HepG2 (cell line): ENCODE data around the gene EXOC6B. TPM values are rescaled to one million over a fixed set of nuclear protein-coding genes. Genes with fewer than 3 reads are reported as not detected.

ENCODE experiments used
- CBX1 ChIP-seq: IDR thresholded peaks from one replicate; pipeline ENCODE4 v1.6.1; 2016; ENCODE audit warnings: antibody characterized with exemption, low read depth
- CC2D1A ChIP-seq: sonication (generic); formaldehyde crosslinking; IDR thresholded peaks from 2 replicates; pipeline ENCODE4 v1.8.1; 2023; ENCODE audit warnings: mild to moderate bottlenecking, missing genetic modification reagents
- CHD4 ChIP-seq: fragments of 200-600 bp; sonication (generic); IDR thresholded peaks from 2 replicates; pipeline ENCODE4 v1.7.0; 2017; ENCODE audit warnings: mild to moderate bottlenecking, low read length, borderline replicate concordance
- ESRRA ChIP-seq: sonication (generic); formaldehyde crosslinking; IDR thresholded peaks from 2 replicates; pipeline ENCODE4 v1.5.1; 2020; ENCODE audit warnings: mild to moderate bottlenecking, low read depth, missing genetic modification reagents
- FOXJ3 ChIP-seq: sonication (generic); formaldehyde crosslinking; IDR thresholded peaks from 2 replicates; pipeline ENCODE4 v1.4.0; 2020; ENCODE audit warnings: missing genetic modification reagents, mild to moderate bottlenecking, borderline replicate concordance
- HDAC1 ChIP-seq: sonication (generic); formaldehyde crosslinking; IDR thresholded peaks from 2 replicates; pipeline ENCODE4 v1.5.1; 2020; ENCODE audit warnings: mild to moderate bottlenecking, missing genetic modification reagents
- HOXD1 ChIP-seq: sonication (generic); formaldehyde crosslinking; IDR thresholded peaks from 2 replicates; pipeline ENCODE4 v1.5.0; 2020; ENCODE audit warnings: missing genetic modification reagents
- JDP2 ChIP-seq: sonication (generic); formaldehyde crosslinking; IDR thresholded peaks from 2 replicates; pipeline ENCODE4 v1.8.1; 2022; ENCODE audit warnings: missing genetic modification reagents, borderline replicate concordance
- KLF16 ChIP-seq, 2 experiments: sonication (generic) in 1 of 2; formaldehyde crosslinking in 1 of 2; IDR thresholded peaks; 2 replicates each; pipeline versions ENCODE4 v1.6.1 to v1.8.0; 2016 to 2023; ENCODE audit warnings: missing genetic modification reagents in 2 of 2, missing compliant biosample characterization in 1 of 2
- MEF2D ChIP-seq: sonication (generic); formaldehyde crosslinking; IDR thresholded peaks from 2 replicates; pipeline ENCODE4 v1.5.1; 2020; ENCODE audit warnings: mild to moderate bottlenecking, missing genetic modification reagents
- MLX ChIP-seq: IDR thresholded peaks from 2 replicates; pipeline ENCODE4 v1.6.1; 2016
- NFIC ChIP-seq: IDR thresholded peaks from 2 replicates; pipeline ENCODE4 v1.6.1; 2012; ENCODE audit warnings: mild to moderate bottlenecking, low read length, inconsistent platforms
- NFRKB ChIP-seq: fragments of 450-650 bp; IDR thresholded peaks from 2 replicates; pipeline ENCODE4 v1.6.1; 2017
- PAX8 ChIP-seq: sonication (generic); formaldehyde crosslinking; IDR thresholded peaks from 2 replicates; pipeline ENCODE4 v1.8.0; 2022; ENCODE audit warnings: mild to moderate bottlenecking, missing genetic modification reagents, borderline replicate concordance
- POLR2AphosphoS2 ChIP-seq: IDR thresholded peaks from 2 replicates; pipeline ENCODE4 v1.6.1; 2011; ENCODE audit warnings: low read depth, low read length, improper control_type of control experiment
- RCOR2 ChIP-seq: IDR thresholded peaks from 2 replicates; pipeline ENCODE4 v1.6.1; 2016; ENCODE audit warnings: missing biosample characterization, missing genetic modification reagents
- ZBTB1 ChIP-seq: sonication (generic); formaldehyde crosslinking; IDR thresholded peaks from 2 replicates; pipeline ENCODE4 v1.4.0; 2020; ENCODE audit warnings: missing genetic modification reagents, borderline replicate concordance
- ZBTB7A ChIP-seq: sonication (generic); formaldehyde crosslinking; IDR thresholded peaks from 2 replicates; pipeline ENCODE4 v1.8.0; 2022; ENCODE audit warnings: mild to moderate bottlenecking, missing genetic modification reagents
- ZC3H13 ChIP-seq: sonication (generic); formaldehyde crosslinking; IDR thresholded peaks from 2 replicates; pipeline ENCODE4 v1.8.1; 2023; ENCODE audit warnings: mild to moderate bottlenecking, missing genetic modification reagents, moderate library complexity
- ZNF609 ChIP-seq: sonication (generic); formaldehyde crosslinking; IDR thresholded peaks from 2 replicates; pipeline ENCODE4 v1.4.0; 2020; ENCODE audit warnings: mild to moderate bottlenecking, missing genetic modification reagents, borderline replicate concordance
- ZNF792 ChIP-seq: IDR thresholded peaks from 2 replicates; pipeline ENCODE4 v1.6.1; 2016
- polyA plus RNA-seq, 8 experiments: library from polyadenylated mRNA; depleted of rRNA in 3 of 8; stranded (reverse) in 7 of 8; unstranded in 1 of 8; fragments of >200 nt; fragmentation: Illumina TruSeq in 4 of 8; extraction: Trizol in 4 of 8; gene quantifications; 2 replicates each; pipeline versions ENCODE4 v1.2.1 to v1.2.3, GENCODE V29; 2011 to 2016; ENCODE audit warnings: low read depth in 4 of 8, missing spikeins in 1 of 8, mixed read lengths in 1 of 8; ENCODE audit not compliant: insufficient read depth in 1 of 8
- total RNA-seq, 5 experiments: library from RNA; depleted of rRNA; stranded (reverse); fragments of >200 nt; fragmentation: Illumina TruSeq; extraction: Trizol; gene quantifications; 2 replicates each; pipeline ENCODE4 v1.2.3, GENCODE V29; 2016; ENCODE audit warnings: low read depth in 1 of 5
- TF ChIP-seq, protein P1 (sequence below): sonication (generic); formaldehyde crosslinking; conservative IDR thresholded peaks from 2 replicates; pipeline ENCODE4 v1.4.0; 2020; ENCODE audit warnings: mild to moderate bottlenecking, missing genetic modification reagents, moderate library complexity

Gene EXOC6B
- total and polyA plus RNA-seq, 2 of the 13 experiments (the other 11 are each of a cell fraction or from before 2014, with no cell fraction given): 9.1 to 15.9 TPM

GRCh38 chr2:72723769-72724370 is 102.0 kb downstream of the EXOC6B start (continued):
- TF ChIP-seq MLX (CRISPR knock-in tag): 0 out of 2 replicates have a peak, but pooled peaks have one; percentile 60
- 0 out of 4 replicates have a peak, but pooled peaks of 1 of the 2 experiments have one; percentile 39 for TF ChIP-seq KLF16 (CRISPR knock-in tag; IDR thresholded peaks at IDR 0.05)
- TF ChIP-seq RCOR2 (CRISPR knock-in tag): peak; percentile 70
- TF ChIP-seq ZNF609 (CRISPR knock-in tag): peak; percentile 50; the same call in 1 of the 2 replicates
- peak; percentile 96 for TF ChIP-seq ZNF792 (CRISPR knock-in tag)
- TF ChIP-seq ZC3H13 (CRISPR knock-in tag): no peak
- peak; percentile 91; the same call in 1 of the 2 replicates for TF ChIP-seq FOXJ3
- peak; percentile 66; the same call in 1 of the 2 replicates for TF ChIP-seq MEF2D (CRISPR knock-in tag)
- TF ChIP-seq ESRRA (CRISPR knock-in tag): no peak
- TF ChIP-seq ZBTB1 (CRISPR knock-in tag): no peak
- TF ChIP-seq JDP2 (CRISPR knock-in tag): no peak
- no peak for TF ChIP-seq PAX8 (CRISPR knock-in tag)
- TF ChIP-seq, protein P1, sequence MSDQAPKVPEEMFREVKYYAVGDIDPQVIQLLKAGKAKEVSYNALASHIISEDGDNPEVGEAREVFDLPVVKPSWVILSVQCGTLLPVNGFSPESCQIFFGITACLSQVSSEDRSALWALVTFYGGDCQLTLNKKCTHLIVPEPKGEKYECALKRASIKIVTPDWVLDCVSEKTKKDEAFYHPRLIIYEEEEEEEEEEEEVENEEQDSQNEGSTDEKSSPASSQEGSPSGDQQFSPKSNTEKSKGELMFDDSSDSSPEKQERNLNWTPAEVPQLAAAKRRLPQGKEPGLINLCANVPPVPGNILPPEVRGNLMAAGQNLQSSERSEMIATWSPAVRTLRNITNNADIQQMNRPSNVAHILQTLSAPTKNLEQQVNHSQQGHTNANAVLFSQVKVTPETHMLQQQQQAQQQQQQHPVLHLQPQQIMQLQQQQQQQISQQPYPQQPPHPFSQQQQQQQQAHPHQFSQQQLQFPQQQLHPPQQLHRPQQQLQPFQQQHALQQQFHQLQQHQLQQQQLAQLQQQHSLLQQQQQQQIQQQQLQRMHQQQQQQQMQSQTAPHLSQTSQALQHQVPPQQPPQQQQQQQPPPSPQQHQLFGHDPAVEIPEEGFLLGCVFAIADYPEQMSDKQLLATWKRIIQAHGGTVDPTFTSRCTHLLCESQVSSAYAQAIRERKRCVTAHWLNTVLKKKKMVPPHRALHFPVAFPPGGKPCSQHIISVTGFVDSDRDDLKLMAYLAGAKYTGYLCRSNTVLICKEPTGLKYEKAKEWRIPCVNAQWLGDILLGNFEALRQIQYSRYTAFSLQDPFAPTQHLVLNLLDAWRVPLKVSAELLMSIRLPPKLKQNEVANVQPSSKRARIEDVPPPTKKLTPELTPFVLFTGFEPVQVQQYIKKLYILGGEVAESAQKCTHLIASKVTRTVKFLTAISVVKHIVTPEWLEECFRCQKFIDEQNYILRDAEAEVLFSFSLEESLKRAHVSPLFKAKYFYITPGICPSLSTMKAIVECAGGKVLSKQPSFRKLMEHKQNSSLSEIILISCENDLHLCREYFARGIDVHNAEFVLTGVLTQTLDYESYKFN (CRISPR knock-in tag): peak; percentile 91
- no peak for TF ChIP-seq NFRKB
- TF ChIP-seq POLR2AphosphoS2: no peak
- peak; percentile 81 for TF ChIP-seq NFIC
- no peak for TF ChIP-seq CC2D1A (CRISPR knock-in tag)
- no peak for TF ChIP-seq HOXD1 (CRISPR knock-in tag)
- TF ChIP-seq ZBTB7A (CRISPR knock-in tag): no peak
- 0 out of 2 replicates have a peak, but pooled peaks have one; percentile 24 for TF ChIP-seq HDAC1
- TF ChIP-seq CHD4: peak; percentile 9; the same call in 1 of the 2 replicates
- no peak for TF ChIP-seq CBX1
